ENCODE results near the gene RNF5.

DNA sequence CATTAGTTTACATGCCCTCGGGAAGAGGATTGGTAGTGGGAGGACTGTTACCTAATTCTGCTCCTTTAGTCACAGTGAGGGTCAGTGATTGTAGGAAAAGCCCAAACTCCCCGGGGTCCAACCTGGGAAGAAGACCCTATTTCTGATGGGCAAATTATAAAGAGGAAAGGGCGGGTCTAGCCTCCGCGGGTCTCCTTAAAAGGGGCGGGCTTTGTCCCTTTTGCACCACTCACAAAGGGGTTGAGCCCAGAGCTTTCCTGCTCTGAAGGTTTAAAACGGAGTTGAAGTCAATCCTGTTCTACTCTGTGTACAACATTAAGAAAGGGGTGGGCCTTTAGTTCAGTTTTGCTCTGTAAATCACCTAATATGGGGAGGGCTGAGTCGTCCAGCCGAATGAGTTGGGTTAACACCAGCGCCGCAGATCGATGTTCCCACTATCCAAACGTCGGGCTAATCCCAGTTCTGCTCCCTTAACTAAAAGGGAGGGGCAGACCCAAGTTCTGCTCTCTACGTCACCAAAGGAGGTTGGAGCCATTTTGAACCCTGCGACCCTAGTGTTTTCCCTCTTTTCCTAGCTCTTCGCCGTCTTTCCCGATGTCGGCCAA is 920 bp upstream of the RNF5 start:
- TF ChIP-seq, protein P1, sequence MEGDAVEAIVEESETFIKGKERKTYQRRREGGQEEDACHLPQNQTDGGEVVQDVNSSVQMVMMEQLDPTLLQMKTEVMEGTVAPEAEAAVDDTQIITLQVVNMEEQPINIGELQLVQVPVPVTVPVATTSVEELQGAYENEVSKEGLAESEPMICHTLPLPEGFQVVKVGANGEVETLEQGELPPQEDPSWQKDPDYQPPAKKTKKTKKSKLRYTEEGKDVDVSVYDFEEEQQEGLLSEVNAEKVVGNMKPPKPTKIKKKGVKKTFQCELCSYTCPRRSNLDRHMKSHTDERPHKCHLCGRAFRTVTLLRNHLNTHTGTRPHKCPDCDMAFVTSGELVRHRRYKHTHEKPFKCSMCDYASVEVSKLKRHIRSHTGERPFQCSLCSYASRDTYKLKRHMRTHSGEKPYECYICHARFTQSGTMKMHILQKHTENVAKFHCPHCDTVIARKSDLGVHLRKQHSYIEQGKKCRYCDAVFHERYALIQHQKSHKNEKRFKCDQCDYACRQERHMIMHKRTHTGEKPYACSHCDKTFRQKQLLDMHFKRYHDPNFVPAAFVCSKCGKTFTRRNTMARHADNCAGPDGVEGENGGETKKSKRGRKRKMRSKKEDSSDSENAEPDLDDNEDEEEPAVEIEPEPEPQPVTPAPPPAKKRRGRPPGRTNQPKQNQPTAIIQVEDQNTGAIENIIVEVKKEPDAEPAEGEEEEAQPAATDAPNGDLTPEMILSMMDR (IDR thresholded peaks at IDR 0.05 in 8 of 11, conservative IDR thresholded peaks at IDR 0.05 in 3 of 11), result no peak
- TF ChIP-seq POLR2A (IDR thresholded peaks at IDR 0.05) (peak in 1 of 3 donors; percentile 52), POLR2AphosphoS5 (IDR thresholded peaks at IDR 0.05) (peak in 1 of 3 donors; percentile 60)
